Embryonic facial prominence (tissue), 1 donor: Measurements from ENCODE around the gene KCNJ5.

ENCODE experiments used
- DNase-seq: peaks from one replicate; pipeline ENCODE4 v3.0.0-alpha.2; 2016; ENCODE audit errors: extremely low spot score

KCNJ5 gene

GRCh38 chr11:128871168-128871610 lies 20.0 kb upstream of the KCNJ5 start:
- DNase-seq = no peak

DNA sequence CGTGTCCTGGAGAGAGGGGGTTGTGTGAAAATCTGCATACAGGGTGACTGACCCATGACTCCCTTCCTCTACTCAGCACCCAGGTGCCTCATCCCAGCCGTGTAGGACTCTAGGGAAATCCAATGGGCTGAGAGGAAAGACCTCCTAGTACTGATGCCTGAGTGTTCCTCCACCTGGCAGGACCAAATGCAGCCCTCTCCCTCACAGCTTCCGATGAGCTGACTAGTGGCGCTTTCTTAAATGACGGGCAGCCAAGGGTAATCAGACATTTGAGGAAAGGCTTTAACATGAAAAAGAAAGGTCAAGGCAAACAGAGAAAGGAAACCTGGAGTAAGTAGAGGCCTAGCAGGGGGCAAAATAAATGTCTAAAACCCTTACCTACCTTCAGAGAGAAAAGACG lies 19.1 kb upstream of the KCNJ5 start:
- DNase-seq = no peak

- no peak for DNase-seq
Measured at GRCh38 chr11:128872594-128872993, 18.6 kb upstream of the KCNJ5 start.

GRCh38 chr11:128874427-128874826 lies 16.7 kb upstream of the KCNJ5 start:
- DNase-seq = no peak

DNA sequence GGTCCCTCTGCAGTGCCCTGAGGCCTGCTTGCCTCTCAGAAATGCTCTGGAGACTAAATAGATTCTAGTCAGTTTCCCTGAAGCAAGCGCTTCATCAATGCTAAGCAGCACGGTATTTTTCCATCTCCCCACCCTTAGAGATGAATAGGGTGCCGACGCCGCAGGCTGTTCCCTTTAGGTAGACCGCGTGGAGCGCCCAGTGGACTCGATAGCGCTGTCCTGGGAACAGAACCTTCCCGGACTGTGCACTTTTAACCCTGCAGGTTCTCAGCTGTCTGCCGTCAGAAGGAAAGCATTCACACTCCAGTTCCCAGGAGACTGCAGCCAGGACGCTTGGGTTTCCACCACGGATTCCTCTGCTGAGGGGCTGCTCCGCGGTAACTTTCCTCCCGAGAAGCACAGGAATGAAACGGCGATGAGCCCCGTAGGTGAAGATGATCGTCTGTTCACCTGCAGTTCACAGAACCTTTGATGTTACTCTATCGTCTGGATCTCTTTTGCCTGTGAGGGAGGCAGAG lies 15.0 kb upstream of the KCNJ5 start:
- no peak for DNase-seq

GRCh38 chr11:128877726-128878125 lies 13.4 kb upstream of the KCNJ5 start:
- no peak for DNase-seq

DNA sequence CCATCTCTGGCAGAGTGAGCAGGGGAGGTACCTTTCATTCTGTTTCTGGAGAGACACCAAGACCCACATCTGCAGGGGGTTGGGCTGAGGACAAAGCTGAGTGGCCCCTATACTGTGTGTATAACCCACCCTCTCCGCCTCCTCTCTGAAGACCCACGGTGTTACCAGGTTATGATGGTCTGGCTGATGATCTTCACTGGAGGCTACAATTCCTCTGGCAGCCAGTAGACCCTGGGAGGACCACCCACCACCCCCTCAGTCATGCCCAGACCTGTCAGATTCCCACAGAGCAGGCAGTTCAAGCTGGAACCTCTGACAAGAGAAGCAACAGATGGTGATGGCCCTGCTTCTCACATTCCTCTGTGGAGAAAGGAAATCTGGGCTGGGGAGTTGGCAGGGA lies 12.7 kb upstream of the KCNJ5 start:
- DNase-seq = no peak

- DNase-seq = no peak
Measured at GRCh38 chr11:128879817-128880216, 11.3 kb upstream of the KCNJ5 start.

DNA sequence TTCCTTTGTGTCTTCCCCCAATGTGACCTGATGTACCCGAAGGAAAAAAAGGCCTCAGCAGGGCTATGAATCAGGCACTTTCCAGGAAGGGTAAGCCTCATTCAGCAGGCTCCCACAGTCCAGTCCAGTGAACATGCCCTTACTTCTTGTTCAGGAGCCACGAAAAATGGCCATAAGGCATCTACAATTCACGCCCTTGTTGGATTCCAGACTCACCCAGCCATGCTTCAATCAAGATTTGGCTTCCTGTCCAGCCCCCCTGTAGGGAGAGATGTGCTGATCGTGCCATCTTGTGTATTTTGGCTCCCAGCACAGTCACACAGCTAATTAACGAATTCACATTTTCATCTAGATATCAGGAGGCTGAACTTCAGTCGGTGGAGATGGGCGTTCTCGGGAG lies 9.9 kb upstream of the KCNJ5 start:
- DNase-seq = no peak

DNA sequence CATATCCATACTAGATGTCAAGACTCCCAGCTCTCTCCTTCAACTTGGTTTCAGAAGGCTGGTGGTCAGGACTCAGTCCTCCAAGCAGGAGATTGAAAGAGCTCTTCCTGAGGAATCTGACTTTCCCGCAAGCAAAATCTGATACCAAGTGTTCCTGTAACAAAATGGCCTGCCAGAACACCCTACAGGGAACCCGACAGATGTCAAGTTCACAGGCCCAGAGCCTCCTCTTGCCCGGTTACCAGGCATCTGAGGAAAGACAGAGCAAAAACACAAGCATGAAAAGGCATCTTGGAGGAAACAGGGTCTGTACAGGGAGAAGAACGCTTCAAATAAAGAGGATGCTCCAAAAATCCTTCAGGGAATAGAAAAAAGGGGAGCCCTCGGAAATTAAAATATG lies 8.7 kb upstream of the KCNJ5 start:
- no peak for DNase-seq

DNA sequence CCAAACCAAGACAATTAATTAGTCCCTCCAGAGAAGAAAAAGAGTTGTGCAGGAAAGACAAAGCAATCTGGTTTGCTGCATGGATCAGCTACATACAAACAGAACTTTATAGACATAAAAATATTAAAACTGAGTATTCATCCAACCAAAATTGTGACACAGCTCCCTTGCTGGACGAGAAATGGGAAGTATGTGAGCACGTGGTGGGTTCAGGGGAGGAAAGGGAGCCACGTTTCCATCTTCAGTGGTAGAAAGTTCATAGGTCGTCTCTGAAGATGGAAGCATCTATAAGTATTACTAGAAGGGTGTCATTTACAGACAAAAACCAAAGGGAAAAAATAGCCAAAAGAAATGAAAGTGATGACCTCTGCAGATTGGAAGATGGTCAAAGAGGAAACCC lies 7.1 kb upstream of the KCNJ5 start:
- DNase-seq = no peak

- DNase-seq = no peak
Measured at GRCh38 chr11:128884703-128885338, 6.3 kb upstream of the KCNJ5 start.

DNA sequence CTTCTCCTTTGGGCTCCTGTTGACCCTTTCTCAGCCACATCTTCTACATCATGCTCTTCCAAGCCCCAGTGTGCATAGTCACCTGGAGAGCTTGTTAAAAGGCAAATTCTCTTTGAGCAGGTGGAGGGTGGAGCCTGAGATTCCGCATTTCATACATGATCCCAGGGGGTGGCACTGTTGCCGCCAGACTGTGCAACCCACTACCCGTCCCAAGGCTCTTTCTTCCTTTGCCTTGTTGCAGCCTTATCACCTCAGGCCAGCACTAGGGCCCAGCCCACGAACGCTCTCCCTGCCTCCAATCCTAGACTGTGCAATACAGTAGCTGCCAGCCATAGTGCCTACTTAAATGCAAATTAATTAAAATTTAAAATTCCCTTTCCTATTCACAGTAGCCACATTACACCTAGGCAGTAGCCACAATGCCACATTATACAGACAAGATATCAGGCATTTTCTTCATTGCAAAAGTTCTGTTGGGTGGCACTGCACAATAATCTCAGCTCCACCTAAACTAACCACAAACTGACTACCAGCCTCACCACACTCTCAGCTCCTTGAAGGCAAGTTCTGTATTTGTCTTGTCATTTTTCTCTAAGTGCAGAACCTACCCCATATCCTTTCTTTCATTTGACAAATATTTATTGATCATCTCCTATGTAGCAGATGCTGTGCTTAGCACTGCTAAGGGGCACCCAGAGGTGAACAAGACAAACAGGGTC lies 4.6 kb upstream of the KCNJ5 start:
- no peak for DNase-seq

- no peak for DNase-seq
Measured at GRCh38 chr11:128888034-128888985, 2.8 kb upstream of the KCNJ5 start.

DNA sequence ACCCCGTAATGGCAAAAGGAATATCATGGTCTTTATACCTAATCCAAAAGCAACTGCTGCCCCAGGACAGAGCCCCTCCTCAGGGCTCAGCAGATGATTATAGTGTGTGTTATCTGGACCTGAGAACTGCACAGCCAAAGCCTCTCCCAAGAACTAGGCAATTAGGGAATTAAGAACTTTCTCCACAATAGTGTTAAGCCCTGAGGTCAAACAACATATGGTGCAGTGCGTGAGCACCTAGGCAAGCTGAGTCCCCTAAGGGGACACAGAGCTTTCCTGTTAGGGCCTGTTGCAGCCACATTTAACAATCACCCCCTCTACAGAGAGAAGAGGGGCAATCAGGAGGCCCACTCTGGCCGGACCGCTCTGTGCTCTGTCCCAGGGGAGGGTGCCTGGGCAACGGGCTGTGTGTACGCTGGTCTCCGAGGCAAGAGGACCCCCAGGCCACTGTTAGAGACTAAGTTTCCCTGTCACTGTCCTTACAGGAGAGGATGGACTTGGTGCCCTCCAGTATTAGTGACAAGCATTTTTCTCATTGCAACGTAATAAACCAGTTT lies 1.4 kb upstream of the KCNJ5 start:
- DNase-seq = no peak

- DNase-seq = no peak
Measured at GRCh38 chr11:128890216-128890542, 977 bp upstream of the KCNJ5 start.

- no peak for DNase-seq
Measured at GRCh38 chr11:128891913-128892398, 800 bp downstream of the KCNJ5 start.

GRCh38 chr11:128892866-128893565 lies 1.9 kb downstream of the KCNJ5 start:
- no peak for DNase-seq

- no peak for DNase-seq
Measured at GRCh38 chr11:128893578-128894285, 2.6 kb downstream of the KCNJ5 start.

GRCh38 chr11:128894286-128894681 lies 3.1 kb downstream of the KCNJ5 start:
- no peak for DNase-seq

DNA sequence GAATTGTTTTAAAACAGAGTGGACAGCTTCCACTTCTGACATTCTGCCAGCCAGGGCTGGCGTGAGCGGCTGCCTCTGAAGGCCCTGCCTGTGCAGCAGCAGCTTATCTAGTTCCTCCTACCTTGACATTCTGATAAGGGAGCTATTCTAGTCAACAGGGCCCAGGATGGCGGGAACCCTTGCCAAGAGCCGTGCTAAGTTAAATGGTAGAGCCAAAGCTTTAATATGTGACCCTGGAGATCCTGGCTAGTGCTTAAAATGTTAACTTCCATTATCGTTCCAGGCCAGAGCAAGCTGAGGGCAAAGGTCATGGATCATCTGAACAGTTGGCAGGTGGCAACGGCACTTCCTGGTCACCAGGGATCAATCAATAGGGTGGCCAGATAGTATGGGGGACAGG lies 3.5 kb downstream of the KCNJ5 start:
- no peak for DNase-seq
